Stimulated activated naive CD4-positive, alpha-beta T cell (primary cell): ENCODE results near the gene FBXO36.

ENCODE experiments used
- DNase-seq, 6 experiments: peaks; one replicate each; lab custom pipeline; 2025; lab: John Stamatoyannopoulos, UW

Gene FBXO36

GRCh38 chr2:229970406-229970805 is 48.1 kb downstream of the FBXO36 start:
- no peak for DNase-seq

- no peak for DNase-seq
Measured at GRCh38 chr2:229971298-229971790, 49.0 kb downstream of the FBXO36 start.

- no peak for DNase-seq
Measured at GRCh38 chr2:229974266-229974665, 52.0 kb downstream of the FBXO36 start.

GRCh38 chr2:229980431-229981184 is 58.3 kb downstream of the FBXO36 start:
- DNase-seq: no peak

- no peak for DNase-seq
Measured at GRCh38 chr2:229993236-229993635, 70.9 kb downstream of the FBXO36 start.

GRCh38 chr2:229996320-229996719 is 74.0 kb downstream of the FBXO36 start:
- DNase-seq: no peak

- no peak for DNase-seq
Measured at GRCh38 chr2:229997565-229997964, 75.3 kb downstream of the FBXO36 start.

- DNase-seq: no peak
Measured at GRCh38 chr2:230000118-230000841, 78.0 kb downstream of the FBXO36 start.

GRCh38 chr2:230007931-230008707 is 85.8 kb downstream of the FBXO36 start:
- DNase-seq: peak; percentile 45 to 80 (median 65)

GRCh38 chr2:230008708-230009066 is 86.4 kb downstream of the FBXO36 start:
- DNase-seq: no peak

- DNase-seq: no peak
Measured at GRCh38 chr2:230010501-230010900, 88.2 kb downstream of the FBXO36 start.

GRCh38 chr2:230011617-230012016 is 89.3 kb downstream of the FBXO36 start:
- no peak for DNase-seq

GRCh38 chr2:230012267-230012884 is 90.1 kb downstream of the FBXO36 start:
- DNase-seq: no peak

- DNase-seq: no peak
Measured at GRCh38 chr2:230016844-230017243, 94.5 kb downstream of the FBXO36 start.

- no peak for DNase-seq
Measured at GRCh38 chr2:230018153-230018552, 95.8 kb downstream of the FBXO36 start.

- DNase-seq: no peak
Measured at GRCh38 chr2:230019742-230020141, 97.4 kb downstream of the FBXO36 start.

- no peak for DNase-seq
Measured at GRCh38 chr2:230023313-230023712, 101.0 kb downstream of the FBXO36 start.

GRCh38 chr2:230042195-230042594 is 119.9 kb downstream of the FBXO36 start:
- DNase-seq: no peak

- no peak for DNase-seq
Measured at GRCh38 chr2:230043025-230043424, 120.7 kb downstream of the FBXO36 start.

GRCh38 chr2:230043461-230043860 is 121.2 kb downstream of the FBXO36 start:
- DNase-seq: no peak

GRCh38 chr2:230046491-230046890 is 124.2 kb downstream of the FBXO36 start:
- DNase-seq: no peak

- DNase-seq: no peak
Measured at GRCh38 chr2:230048010-230048671, 125.8 kb downstream of the FBXO36 start.
